GM12873 (cell line): ENCODE measurements around the gene ELOF1.
A peak's percentile ranks its signal among the peaks of the same experiment; 100 is the strongest.

ENCODE experiments used
- TF ChIP-seq, protein P1 (sequence below): IDR thresholded peaks from 2 replicates; pipeline ENCODE4 v1.5.1; 2012; ENCODE audit warnings: low read depth, mild to moderate bottlenecking, moderate library complexity, low read length, control low read depth; ENCODE audit not compliant: insufficient read depth; ENCODE audit errors: missing control alignments

Gene ELOF1

DNA sequence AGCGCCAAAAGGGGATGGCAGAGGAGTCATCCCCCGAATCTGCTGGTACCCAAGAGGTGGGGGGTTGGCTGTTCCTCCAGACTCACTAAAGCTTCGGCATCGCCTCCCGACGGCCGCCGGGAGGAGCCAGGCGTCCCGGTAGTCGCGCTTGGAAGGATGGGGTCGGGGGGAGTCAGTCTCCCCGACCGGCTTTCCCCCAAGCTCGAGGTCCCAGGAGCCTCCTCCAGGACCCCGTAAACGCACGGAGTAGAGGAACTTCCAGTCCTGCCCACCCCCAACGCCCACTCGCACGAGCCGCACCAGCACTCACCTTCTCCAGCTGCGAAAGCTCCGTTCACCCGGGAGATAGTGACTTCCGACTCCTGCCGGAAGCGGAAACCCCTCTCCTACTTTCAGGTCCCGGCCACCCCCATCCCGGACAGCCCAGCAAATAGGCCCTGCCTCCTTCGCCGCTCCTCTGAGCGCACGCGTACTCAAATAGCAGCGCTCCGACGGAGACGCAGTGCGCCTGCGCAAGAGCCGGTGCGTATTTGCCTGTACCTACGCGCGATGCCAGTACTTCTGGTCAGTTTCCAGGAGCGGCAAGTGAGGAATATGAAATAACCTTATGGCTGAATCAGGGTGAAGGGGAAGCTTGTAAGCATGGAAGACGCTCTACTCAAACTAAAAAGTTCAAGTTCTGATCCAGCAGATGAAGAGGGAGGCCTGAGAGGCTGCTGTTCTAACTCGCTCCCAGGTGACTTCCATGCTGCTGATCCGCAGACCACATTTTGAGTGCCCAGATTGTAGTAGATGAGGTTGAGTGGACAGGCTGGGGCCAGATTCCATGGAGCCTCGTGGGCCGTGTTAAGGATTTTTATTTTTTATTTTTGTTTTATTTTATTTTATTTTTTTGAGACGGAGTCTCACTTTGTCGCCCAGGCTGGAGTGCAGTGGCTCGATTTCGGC, at the start of gene ELOF1:
ELOF1 (minus strand) TSS at position 350 of the 948 bp plus-strand sequence. CDS start 4,883 bp downstream, outside the sequence.
- TF ChIP-seq, protein P1, sequence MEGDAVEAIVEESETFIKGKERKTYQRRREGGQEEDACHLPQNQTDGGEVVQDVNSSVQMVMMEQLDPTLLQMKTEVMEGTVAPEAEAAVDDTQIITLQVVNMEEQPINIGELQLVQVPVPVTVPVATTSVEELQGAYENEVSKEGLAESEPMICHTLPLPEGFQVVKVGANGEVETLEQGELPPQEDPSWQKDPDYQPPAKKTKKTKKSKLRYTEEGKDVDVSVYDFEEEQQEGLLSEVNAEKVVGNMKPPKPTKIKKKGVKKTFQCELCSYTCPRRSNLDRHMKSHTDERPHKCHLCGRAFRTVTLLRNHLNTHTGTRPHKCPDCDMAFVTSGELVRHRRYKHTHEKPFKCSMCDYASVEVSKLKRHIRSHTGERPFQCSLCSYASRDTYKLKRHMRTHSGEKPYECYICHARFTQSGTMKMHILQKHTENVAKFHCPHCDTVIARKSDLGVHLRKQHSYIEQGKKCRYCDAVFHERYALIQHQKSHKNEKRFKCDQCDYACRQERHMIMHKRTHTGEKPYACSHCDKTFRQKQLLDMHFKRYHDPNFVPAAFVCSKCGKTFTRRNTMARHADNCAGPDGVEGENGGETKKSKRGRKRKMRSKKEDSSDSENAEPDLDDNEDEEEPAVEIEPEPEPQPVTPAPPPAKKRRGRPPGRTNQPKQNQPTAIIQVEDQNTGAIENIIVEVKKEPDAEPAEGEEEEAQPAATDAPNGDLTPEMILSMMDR: peak; percentile 15

DNA sequence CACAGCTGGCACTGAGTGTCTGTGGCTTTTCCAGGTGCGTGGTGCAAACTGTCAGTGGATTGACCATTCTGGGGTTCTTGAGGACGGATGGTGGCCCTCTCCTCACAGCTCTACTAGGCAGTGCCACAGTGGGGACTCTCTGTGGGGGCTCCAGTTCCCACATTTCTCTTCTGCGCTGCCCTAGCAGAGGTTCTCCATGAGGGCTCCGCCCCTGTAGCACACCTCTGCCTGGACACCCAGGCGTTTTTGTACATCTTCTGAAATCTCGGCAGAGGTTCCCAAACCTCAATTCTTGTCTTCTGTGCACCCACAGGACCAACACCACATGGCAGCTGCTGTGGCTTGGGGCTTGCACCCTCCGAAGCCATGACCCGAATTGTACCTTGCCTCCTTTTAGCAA, 47.5 kb upstream of the ELOF1 start:
- TF ChIP-seq, protein P1: no peak

DNA sequence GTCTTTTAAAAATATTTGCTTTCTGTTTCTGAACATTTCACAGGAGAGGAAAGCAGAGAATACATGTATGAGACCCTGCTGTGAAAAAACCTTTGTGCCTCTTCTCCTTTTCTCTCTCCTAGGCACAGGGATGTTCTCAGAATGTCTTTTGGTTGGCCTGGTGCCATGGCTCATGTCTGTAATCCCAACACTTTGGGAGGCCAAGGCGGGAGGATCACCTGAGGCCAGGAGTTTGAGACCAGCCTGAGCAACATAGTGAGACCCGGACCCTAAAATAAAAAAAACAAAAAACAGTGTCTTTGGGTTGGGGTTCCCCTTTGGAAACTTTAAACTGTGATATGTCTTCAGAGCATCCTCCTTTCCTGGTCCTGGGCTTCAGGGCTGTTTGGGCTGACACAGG, 39.7 kb upstream of the ELOF1 start:
- TF ChIP-seq, protein P1: no peak

DNA sequence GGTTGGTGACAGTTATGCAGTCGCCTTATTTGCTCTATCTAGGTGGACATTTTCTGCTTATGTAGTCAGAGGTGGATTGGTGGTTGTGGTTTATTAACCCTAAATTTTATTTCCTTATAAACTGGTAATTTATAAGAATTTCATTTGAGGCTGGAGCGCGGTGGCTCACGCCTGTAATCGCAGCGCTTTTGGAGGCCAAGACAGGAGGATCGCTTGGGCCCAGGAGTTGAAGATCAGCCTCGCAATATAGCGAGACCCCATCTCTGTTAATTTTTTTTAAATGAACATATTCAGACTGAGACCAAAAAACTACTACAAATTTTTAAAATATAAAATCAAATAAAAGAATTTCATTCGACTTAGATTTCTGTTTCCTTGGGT, 39.1 kb upstream of the ELOF1 start:
- TF ChIP-seq, protein P1: no peak

DNA sequence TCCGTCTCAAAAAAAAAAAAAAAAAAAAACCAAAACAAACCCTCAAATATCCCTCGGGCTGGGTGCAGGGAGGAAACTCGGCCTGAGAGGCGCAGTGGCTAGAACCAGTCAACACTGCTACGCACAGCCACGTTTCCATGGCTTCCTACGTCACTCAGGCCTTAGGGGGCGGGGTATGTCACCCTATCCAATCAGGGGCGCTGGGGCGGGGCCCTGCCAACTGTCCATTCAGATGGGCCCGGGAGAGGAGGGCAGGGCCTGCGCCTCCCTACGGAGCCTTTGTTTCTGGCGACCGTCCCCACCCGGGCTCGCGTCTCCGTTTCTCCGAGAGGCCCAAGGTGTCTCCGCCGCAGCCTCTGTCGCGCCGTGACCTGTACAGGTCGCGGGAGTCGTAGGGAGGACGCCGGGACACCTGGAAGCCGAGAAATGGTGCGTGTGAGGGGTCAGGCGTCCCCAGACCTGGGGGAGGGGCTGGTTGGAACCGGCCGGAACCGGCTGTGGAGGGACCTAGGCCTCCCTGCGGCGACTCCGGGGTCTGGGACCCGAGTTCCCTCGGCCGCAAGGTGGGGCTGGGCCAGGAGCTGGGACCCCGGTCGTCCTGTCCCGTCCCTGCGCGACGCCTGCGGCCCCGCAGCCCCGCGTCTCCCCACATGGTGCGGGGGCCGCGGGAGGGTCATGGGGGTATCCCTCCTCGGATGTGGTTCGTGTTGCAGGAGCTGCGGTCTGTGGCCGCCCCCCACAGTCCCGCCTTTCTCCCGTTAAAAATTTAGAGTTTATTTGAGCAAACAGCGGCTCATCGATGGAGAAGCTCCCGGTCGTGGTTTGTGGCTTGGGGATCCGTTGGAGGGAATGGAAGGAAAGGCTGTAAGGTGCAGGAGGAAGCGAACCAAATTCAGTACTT, 38.4 kb upstream of the ELOF1 start, which contains the start of gene ZNF627:
ZNF627 (plus strand) TSS at position 282 of the 901 bp plus-strand sequence; CDS start at position 427, 145 bp downstream.
- TF ChIP-seq, protein P1: peak; percentile 14

DNA sequence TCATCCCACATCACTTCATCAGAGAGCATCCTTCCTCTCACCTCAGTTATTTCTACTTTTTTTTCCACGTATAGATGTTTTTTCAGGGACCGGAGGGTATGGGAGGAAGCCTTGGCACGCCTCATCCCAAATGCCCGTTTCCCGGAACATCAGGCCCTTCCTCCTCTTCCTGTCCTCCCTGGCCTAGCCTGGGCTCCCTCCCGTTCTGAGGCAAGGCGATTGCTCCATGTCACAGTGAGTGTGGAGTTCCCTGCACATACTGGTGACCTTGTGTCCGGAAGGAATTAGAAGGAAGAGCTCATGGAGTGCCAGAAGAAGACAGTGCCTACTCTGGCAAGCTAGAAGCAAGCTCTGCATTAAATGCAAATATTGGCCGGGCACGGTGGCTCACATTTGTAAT, 37.1 kb upstream of the ELOF1 start:
- TF ChIP-seq, protein P1: no peak

DNA sequence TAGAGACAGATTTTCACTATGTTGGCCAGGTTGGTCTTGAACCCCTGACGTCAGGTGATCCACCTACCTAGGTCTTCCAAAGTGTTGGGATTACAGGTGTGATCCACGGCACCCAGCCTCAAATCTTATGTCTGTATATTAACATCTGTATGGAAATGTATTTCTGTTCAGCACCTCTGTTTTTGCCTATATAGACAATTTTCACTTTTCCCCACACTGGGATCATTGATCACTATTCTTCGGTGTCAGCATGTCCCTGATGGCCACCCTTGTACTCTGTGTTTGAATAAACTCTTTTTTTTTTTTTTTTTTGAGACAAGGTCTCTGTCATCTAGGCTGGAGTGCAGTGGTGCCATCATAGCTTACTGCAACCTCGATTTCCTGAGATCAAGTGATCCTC, 35.1 kb upstream of the ELOF1 start:
- TF ChIP-seq, protein P1: no peak
